Activated CD8-positive, alpha-beta memory T cell treated with anti-CD3 and anti-CD28 coated beads, Interleukin-2, amount 50 U/mL, for 1 hour (primary cell): ENCODE results near the gene ZMIZ1.

ENCODE experiments used
- DNase-seq: peaks from one replicate; pipeline ENCODE4 v3.0.0-alpha.2; 2020; ENCODE audit errors: extremely low read depth

The ZMIZ1 gene

GRCh38 chr10:79063661-79064492 is 4.9 kb upstream of the ZMIZ1 start:
- DNase-seq, result no peak

DNA sequence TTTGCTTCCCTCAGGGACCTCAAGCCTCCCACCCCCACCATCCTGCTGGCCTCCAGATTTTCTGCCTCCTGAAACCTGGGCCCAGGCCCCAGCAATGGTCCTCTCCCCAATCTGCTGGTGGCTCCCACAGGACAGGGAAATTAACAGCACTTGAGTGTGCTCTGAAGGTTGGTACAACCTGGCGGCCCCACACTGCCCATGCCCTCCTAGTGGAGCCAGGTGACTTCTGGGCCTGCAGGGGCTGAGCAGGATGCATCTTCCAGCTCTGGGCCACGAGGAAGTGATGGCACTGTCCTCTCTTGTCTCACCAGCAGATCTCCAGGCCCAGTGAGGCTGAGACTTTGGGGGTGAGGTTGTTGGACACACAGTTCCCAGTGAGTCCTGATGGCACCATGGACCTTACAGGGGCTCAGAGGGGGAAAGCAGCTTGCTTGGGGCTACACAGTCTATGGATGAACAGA is 3.6 kb upstream of the ZMIZ1 start:
- DNase-seq, result no peak

DNA sequence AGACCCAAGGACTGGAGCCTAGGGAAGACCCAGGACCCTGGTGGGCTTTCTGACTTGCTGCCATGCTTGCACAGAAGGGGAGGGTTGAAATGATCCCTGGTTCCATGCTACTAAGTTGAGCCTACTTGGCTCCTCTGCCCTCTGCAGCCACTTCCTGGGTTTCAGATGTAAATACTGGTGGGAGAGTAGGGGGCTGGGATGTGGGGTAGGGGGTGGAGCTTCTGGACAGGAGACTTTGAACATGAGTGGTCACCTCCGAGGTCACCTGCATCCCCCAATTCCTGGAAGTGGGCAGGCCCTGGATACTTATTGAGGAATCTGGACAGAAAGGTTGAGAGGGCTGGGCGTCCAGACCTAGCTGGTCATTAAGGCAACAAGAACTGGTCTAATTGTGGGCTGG is 2.9 kb upstream of the ZMIZ1 start:
- no peak for DNase-seq

GRCh38 chr10:79066411-79067240 is 2.1 kb upstream of the ZMIZ1 start:
- DNase-seq, result no peak

GRCh38 chr10:79067241-79068202 is 1.2 kb upstream of the ZMIZ1 start:
- DNase-seq, result peak; percentile 45

GRCh38 chr10:79068203-79068561 is 584 bp upstream of the ZMIZ1 start:
- DNase-seq, result no peak

- no peak for DNase-seq
These were observed 737 bp downstream of the ZMIZ1 start for GRCh38 chr10:79069325-79070080.

- DNase-seq, result no peak
These were observed 1.4 kb downstream of the ZMIZ1 start for GRCh38 chr10:79070081-79070605.

DNA sequence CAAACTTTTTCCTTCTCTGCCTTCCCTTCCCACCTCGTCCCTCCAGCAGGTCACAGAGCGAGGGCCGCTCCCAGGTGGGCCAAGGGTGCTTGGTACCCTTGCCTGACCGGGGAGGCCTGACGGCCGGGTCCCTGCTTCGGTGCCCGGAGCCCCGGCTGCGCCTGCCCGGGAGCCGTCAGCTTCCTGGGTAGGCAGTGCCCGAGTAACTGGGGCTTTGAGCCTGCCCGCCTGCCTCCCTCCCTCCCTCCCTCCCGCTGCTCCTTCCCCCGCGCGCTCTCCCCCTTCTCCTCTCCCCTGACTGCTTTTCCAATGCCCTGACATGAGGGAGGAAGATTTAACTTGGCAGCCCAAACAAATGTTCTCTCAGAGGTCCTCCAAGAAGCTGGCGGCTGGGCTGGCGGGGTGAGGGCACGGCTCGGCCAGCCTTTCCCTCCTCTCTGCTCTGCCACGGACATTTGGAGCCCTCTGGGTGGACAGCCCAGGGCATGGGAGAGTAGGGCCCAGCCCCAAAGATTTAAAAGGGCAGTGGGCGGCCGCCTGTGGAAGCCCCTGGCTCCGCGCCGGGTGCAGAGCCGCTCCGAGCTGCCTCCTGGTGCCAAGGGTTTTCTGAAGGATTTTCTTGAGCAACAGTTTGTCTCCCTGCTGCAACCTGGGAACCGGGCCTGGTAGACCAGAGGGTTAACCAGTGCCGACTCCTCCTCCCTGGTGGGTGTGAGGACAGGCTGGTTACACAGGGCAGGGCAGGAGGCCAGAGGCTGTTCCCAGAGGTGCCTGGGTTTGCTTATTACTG is 2.0 kb downstream of the ZMIZ1 start:
- no peak for DNase-seq

GRCh38 chr10:79071396-79071923 is 2.7 kb downstream of the ZMIZ1 start:
- DNase-seq, result no peak

DNA sequence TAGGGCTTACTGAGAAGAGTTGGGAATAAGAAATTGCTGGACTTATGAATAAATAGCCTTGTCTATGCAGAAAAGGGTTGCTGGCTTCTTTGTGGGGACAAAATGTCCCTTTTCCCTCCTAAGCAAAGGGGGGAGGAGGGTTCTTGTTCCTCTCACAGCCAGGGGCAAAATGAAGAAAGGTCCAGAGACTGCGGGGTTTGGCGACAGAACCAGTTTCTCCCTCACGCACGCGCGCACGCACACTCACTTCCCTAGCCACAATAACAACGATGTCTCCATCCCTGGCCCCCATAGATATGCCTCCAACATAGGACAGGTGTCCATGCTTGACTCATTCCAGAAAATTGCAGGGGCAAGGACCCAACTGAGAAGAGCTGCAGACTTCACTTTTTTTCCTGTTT is 3.3 kb downstream of the ZMIZ1 start:
- DNase-seq, result no peak

GRCh38 chr10:79072994-79073645 is 4.4 kb downstream of the ZMIZ1 start:
- no peak for DNase-seq

DNA sequence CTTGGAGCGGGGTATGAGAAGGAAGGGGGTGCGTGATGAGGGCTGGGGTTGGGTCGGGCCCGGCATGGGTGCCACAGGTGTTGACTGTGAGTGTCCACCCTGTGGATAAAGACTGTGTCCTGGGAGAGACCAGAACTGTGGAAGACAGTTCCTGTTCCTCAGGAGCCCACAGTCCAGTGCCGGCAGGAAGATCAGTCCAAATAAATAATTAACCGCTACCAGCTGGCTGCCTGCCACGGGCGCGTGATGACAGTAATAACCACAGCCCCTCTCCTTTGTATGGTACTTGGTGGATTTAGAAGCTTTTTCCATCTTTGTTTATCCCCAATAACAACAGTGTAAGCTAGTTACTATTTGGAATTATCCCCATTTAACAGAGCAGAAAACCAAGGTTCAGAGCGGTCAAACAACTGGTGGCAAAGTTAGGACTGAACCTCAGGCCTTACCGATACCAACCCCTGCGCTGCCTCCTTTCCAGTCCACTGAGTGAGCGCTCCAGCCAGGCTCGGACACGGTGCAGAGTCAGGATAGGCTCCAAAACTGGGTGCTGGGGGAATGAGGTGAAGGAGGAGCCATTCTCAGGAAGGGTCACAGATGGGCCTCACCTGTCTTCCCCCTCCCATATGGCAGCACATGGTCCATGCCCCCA is 5.1 kb downstream of the ZMIZ1 start:
- DNase-seq, result no peak

GRCh38 chr10:79074732-79075131 is 6.0 kb downstream of the ZMIZ1 start:
- no peak for DNase-seq

DNA sequence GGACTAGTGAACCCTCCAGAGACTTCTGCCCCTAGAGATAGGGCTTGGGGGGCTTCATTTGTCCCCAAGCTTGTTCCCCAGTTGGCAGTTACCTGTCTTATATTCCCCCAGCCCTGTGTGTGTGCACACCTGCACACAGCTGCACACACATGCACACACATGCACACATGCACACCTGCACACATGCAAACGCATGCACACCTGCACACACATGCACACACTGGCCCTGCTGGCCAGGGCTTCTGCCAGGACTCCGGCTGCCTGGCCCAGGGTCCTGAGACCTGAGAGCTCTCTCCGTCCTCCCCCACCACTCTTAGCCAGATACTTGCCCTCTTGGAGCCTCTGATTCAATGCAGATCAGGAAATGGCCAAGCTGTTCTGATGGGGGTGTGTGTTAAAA is 6.7 kb downstream of the ZMIZ1 start:
- no peak for DNase-seq

DNA sequence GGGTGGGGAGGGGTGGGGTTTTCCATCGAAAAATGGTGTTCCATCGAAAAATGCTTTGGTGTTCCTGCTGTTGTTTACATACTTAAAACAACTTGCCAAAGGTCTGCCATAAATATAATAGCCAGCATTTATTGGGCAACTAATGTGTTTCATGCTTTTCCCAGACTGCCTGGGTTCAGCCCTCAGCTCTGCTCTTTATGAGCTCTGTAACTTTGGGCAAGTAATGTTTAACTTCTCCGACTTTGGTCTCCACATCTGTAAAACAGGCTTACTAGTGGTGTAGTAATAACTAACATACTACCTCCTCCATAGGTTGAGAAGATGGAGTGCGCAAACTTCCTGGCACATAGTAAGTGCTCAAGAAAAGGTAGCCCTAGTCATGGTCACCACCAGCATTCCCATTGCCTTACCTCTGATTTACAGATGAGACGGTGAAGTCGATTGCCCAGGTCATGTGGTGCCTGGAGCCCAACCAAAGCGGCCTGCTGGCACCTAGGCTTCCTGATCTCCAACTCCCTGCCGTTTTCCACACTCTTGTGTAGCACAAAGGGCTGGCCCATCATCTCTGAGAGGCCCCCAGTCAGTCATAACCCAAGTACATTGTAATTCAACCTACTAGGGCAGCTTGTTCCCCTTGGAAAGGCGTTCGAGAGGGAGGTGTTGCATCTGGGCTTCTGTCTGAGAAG is 8.9 kb downstream of the ZMIZ1 start:
- DNase-seq, result no peak

DNA sequence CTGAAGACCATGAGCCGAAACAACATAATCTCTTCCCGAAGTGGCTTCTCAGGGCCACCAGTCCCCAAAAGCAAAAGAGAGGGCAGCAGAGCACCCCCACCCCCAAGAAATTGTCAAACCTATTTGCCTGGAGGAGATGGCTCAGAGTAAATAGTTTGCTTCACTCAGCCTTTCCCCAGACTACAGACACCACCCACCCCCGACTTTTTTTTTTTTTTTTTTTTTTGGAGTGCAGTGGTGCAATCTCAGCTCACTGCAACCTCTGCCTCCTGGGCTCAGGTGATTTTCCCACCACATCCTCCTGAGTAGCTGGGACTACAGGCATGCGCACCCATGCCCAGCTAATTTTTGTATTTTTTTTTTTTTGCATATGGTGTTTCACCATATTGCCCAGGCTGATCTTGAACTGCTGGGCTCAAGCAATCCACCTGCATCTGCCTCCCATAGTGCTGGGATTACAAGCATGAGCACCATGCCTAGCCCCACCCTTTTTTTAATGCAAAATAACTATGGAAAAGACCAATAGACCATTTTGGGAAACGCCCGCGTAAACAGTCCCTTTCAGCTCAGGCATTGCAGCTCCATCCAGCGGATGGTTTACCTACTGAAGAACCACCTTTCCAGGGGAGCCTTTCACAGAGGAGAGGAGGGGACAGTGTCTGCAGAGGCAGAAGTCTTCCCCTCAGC is 9.7 kb downstream of the ZMIZ1 start:
- DNase-seq, result no peak

GRCh38 chr10:79079054-79079397 is 10.3 kb downstream of the ZMIZ1 start:
- DNase-seq, result no peak
